Activated CD8-positive, alpha-beta memory T cell treated with anti-CD3 and anti-CD28 coated beads, Interleukin-2, amount 50 U/mL, for 48 hours (primary cell): ENCODE data around the gene DIO1.

Experiments
- DNase-seq: peaks from one replicate; pipeline ENCODE4 v3.0.0-alpha.2; 2020

The DIO1 gene

DNA sequence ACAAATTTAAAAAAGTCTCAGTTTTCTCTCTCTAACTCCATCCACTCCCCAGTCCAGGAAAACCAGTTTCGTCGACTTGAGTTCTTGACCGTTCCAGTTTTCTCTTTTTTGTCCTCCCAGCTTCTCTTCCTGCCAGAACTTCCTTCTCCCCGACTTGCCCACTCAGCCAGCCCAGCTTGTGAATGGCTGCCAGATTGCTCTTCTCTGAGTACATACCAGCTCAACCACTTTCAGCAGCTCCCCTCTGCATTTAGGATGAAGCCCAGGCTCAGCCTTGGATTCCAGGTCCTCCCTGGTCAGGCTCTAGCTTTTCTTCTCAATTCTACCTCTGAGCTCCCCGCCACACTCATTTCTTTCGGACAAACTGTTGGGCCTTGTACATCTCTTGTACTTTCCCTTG, 1.4 kb downstream of the DIO1 start:
- no peak for DNase-seq

DNA sequence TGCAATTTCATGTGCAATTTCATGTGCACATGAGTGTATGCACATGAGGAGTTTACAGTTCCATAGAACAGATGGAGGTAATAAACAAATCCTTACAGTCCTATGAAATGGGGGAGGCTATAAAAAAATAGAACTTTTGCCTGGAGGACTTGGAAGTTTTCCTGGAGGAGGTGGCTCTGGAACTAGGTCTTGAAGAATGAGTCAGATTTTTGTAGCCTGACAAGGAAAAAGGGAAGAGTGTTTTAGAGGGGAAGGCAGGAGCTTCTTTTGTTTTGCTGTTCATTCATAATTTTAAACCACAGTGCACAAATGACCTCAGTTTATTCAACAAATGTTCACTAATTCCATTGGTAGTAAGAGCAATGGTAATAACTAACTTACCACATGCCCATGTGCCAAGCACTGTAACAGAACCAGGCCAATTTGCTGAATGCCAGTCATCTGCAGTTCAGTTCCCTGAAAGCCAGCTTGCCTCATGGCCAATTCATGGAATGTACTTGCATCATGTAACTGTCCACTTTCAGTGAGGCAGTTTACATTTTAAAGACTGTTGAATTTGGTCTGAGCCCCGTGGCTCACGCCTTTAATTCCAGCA, 2.7 kb downstream of the DIO1 start:
- DNase-seq: no peak

GRCh38 chr1:53899206-53899628, 5.2 kb downstream of the DIO1 start:
- no peak for DNase-seq

GRCh38 chr1:53899708-53900107, 5.7 kb downstream of the DIO1 start:
- DNase-seq: no peak

GRCh38 chr1:53902235-53903138, 8.5 kb downstream of the DIO1 start:
- no peak for DNase-seq

DNA sequence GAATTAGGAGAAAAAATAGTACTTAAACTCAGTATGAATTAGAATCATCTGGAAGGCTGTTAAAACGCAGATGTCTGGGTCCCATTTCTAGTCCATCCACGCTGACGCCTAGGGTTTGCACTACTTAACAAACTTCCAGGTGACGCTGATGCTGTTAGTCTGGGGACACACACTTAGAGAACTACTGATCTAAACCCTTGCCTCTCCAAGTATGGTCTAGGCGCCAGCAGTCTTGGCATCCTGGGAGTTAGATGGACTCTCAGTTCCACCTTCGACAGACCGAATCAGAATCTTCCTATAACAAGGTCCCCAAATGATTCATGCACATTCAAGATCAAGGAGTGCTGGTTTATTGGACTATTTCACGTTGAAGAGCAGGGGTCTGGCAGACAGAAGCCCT, 11.5 kb downstream of the DIO1 start:
- no peak for DNase-seq

DNA sequence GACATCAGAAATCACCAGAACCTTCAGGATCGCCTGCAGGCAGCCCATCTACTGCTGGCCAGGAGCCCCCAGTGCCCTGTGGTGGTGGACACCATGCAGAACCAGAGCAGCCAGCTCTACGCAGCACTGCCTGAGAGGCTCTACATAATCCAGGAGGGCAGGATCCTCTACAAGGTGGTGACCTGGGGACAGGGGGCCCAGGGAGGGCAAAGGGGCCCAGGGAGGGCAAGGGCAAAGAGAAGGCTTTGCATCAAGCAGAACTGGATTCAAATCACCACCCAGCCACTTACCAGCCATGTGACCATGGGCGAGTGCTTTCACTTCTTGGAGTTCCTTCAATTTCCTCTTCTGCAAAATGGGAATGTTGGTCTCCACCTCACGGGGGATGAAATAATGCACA, 12.1 kb downstream of the DIO1 start:
- DNase-seq: no peak

GRCh38 chr1:53909946-53910345, 16.0 kb downstream of the DIO1 start:
- DNase-seq: no peak

GRCh38 chr1:53911442-53911841, 17.5 kb downstream of the DIO1 start:
- no peak for DNase-seq

DNA sequence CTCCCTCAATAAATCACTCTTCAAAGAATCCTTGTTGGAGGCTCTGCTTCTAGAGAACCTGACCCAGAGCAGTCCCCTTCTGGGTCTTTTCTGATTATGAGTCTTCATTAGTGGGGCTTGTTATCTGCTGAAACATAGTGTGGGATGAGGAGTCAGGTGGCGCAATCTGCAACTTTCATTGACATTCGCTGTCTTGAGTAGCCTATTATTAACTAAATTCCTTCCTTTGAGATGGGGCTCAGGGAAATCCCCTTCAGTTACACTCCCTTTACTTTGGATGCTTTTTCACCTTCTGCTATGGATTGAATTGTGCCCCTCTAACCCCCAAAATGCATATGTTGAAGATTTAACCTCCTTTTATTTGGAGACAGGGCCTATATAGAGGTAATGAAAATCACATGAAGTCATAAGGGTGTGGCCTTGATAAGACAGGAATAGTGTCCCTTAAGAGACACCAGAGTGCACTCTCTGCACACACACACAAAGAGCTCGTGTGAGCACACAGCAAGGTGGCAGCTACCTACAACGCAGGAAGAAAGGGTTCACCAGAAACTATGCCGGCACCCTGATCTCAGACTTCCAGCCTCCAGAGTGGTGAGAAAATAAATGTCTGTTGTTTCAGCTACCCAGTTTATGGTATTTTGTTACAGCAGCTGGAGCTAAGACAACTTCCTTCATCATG, 19.5 kb downstream of the DIO1 start:
- no peak for DNase-seq

DNA sequence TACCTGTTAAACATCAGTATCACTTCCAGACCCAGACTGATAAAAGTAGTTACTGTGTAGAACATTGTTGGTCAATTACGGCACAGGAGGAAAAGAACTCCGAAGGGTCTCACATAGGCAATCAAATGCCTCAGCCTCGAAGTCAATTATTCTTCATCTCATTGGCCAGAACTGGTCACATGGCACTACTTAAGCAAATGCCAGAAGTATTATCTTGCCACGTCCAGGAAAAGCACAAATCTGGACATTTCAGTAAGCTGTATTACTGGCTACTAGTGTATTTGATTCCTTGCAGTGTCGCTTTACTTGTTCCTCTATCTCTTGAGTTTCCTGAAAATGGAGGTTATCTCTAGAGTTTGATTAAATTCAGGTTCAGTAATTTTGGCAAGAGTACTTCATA, 24.4 kb downstream of the DIO1 start:
- DNase-seq: no peak

- no peak for DNase-seq
Measured at GRCh38 chr1:53919675-53920066, 25.7 kb downstream of the DIO1 start.

GRCh38 chr1:53927376-53927881, 33.4 kb downstream of the DIO1 start:
- no peak for DNase-seq

DNA sequence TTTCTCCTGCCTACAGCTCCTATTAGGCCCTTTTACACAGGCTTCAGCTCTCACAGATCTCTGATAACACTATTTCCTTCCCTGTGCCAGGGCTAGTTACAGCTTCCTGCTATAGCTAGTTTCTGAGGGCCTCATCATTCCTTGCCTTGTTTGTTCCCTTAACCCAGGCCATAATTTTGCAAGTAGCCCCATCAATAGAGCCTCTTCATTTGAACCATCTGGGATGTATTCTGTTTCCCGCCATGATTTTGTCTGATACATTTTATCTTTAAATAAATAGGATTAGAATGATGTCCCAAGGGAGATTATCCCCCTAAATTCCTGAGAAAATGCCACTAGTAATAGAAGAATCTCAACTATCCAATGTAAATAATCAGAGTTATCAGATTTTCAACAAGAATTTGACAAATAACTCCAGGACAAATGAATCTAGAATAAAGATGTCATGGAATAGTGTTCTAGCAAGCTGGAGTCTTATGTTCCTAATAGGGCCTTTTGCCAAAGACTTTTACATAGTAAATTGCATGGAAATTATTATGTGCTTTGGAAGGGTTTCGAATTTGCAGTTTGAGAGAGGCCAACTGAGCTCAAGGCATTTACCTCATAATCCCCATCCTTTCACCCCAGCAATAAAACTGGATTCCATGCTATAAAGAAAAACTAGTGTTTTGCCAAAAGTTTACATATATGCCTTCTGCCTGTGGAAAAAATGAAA, 35.4 kb downstream of the DIO1 start:
- DNase-seq: no peak

GRCh38 chr1:53930932-53931331, 36.9 kb downstream of the DIO1 start:
- no peak for DNase-seq

DNA sequence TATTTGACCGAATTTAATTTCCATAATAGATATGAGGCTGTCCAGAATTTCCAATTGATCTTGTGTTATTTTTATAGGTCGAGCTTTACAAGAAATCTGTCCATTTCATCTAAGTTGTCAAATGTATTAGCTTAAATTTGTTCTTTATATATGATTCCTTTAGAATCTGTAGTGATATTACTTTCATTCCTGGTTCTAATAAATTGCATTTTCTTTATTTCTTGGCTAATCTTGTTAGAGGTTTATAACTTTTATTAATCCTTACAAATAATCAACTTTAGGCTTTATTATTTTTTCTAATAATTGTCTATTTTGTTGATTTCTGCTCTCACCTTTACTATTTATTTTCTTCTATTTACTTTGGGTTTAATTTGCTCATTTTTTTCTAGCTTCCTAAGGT, 37.5 kb downstream of the DIO1 start:
- no peak for DNase-seq

- no peak for DNase-seq
Measured at GRCh38 chr1:53934170-53934765, 40.3 kb downstream of the DIO1 start.

GRCh38 chr1:53936430-53936829, 42.4 kb downstream of the DIO1 start:
- DNase-seq: no peak

DNA sequence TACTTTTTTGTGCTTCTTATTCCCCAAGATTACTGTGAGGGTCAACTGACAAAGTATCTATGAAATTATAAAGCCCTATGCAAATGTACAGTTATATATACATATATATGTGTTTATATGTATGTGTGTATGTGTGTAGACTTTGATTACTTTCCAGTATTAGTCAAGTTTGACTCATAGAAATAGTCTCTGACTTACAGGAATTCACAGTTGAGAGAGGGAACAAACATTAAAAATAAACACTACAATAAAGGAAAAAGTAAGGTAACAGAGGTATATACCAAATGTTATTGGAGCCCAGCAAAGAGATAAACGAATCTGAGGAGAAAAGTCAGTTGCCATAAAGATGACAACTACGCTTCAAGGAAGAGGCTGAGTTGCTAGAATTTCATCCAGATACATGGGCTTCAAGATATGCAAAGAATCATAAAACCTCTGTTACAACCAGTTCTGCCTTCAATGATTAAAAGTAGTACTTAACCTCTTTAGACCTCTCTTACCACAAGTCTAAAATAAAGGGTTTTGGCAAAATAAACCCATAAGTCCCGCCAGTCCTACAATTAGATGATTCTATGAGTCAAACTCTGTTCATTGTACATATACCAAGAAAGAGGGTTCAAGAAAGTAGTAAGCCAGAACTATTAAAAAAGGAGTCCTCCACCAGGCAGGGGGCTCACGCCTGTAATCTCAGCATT, 44.3 kb downstream of the DIO1 start:
- DNase-seq: no peak

DNA sequence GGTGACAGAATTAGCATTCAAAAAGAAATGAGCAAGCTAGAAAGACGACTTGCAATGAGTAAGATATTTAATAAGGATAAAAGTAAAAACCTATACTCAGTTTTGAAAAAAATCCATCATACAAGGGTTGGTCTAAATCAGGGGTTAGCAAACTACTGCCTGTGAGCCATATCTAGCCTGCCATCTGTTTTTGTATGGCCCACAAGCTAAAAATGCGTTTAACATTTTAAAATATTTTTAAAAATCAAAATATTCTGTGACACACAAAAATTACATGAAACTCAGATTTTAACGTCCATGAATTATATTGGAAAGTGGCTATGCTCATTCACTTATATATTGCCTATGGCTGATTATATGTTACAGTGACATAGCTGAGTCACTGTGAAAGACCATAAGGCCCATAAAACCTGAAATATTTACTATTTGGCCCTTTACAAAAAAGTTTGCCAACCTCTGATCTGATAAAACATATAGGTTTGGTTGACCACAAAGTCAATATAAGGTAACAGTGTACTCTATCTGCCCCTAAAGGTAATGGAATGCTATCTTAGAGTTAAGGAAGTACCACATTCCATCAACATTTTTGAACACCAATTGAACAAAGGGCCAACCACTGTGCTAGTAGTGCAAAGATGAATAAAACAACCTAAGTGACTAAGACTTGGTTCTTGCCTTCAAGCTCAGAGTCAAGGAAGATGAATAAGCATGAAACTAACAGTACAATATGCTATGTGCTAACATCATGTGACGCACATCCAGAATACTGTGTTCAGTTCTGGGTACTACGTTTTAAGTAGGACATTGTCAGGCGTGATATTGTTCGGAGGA, 48.4 kb downstream of the DIO1 start:
- DNase-seq: no peak

DNA sequence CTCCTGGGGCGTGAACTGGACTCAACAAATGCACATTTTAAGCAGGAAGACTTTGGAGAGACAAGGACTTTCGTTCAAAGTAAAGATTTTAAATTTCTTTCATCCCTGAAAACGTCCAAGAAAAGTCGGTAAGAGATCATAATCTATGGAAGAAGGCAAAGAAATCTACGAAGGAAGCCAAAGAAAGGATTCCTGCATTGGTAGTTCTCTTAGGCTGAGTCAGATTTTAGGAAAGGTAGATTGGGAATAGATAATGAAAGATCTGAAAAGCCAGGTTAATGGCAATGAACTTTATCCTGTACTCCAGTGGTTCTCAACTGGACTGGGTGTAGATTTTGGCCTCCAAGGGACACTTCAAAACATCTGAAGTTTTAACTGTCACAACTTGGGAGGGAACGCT, 49.1 kb downstream of the DIO1 start:
- no peak for DNase-seq
